ENCODE results near the gene DNAI1. TPM values are rescaled to one million over a fixed set of nuclear protein-coding genes. Genes with fewer than 3 reads are reported as not detected.
A peak's percentile ranks its signal among the peaks of the same experiment; 100 is the strongest.

The DNAI1 gene
- total and polyA plus RNA-seq, 10 of the 15 experiments (the other 5 are each of a cell fraction or from before 2014, with no cell fraction given), result not detected

DNA sequence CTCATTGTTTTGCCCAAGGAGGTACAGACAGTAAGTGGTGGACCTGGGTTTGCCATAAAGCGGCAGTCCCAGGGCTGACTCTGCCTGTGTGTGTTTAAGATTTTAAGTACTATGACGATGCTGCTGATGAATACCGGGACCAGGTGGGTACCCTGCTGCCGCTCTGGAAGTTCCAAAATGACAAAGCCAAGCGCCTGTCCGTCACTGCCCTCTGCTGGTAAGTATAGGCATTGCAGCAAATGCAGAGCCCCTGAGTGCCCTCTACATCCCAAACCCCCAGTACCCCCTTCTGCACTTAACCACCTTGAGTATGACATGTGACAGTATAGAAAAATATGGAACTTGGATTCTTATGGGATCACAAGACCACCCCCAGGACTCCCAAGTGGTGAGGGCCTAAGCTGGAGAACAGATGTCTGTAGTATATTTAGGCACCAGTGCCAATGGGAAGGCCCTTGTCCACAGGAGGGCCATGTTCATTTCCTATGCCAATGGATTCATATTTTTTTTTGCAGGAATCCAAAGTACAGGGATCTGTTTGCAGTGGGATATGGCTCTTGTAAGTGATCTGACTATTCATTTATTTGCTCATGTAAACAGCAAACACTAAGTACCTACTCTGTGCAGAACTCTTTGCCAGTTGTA lies 42.1 kb downstream of the DNAI1 start (continued):
- TF ChIP-seq ZNF592 (IDR thresholded peaks at IDR 0.05), result no peak
- peak; percentile 67; the same call in 1 of the 2 replicates for TF ChIP-seq IRF4 (IDR thresholded peaks at IDR 0.05; ENCODE audit: low read depth, low read length)
- peak; percentile 66; the same call in 1 of the 2 replicates for TF ChIP-seq YY1 (IDR thresholded peaks at IDR 0.05; ENCODE audit: low read depth, low read length)
- TF ChIP-seq CREB1 (IDR thresholded peaks at IDR 0.05; ENCODE audit: low read depth), result 0 out of 2 replicates have a peak, but pooled peaks have one; percentile 21

DNA sequence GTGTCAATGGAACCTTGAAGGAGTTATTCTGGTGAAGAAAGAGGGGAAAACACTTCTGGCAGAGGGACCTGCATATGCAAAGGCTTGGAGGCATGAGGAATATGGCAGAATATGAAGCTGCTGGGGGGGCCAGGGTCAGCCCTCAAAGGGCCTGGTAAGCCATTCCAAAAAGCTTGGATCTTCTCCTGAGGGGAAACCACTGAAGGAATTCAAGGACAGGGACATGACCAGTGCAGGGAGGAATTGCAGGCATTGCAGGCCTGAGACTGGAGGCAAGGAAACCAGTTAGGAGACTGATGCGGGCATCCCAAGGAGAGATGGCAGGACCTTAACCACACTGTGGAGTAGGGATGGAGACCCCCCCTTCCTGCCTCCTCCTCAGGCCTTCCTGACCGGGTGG lies 42.8 kb downstream of the DNAI1 start:
- no TSS peak for BruUV-seq (replicated peaks)
- RAD21 ChIA-PET (ENCODE audit: unreplicated experiment), result interaction anchor here (1.2 kb wide), 1 partner anchor 63 kb away, joined by 3 read pairs; no protein-coding TSS in a partner anchor

More for the DNA sequence above, 42.8 kb downstream of the DNAI1 start:
- Histone ChIP-seq H3K79me2 (ENCODE audit: control insufficient read depth, insufficient read depth, low read length) (no peaks in the 10 kb centered on the region), H3K36me3 (ENCODE audit: control insufficient read depth in 2 of 2, insufficient read depth in 2 of 2, low read length in 1 of 2) (no peaks in the 10 kb centered on the region; a peak in 1 of 4 replicates), H2AFZ (ENCODE audit: control insufficient read depth, low read depth, low read length) (no peak overlapping the region), H3K27ac (ENCODE audit: control insufficient read depth, insufficient read depth) (no peak overlapping the region), H3K4me2 (ENCODE audit: control insufficient read depth, insufficient read depth) (no peak overlapping the region), H3K27me3 (replicated peaks in 1 of 2; ENCODE audit: control insufficient read depth in 2 of 2, insufficient read depth in 2 of 2, low read length in 1 of 2) (peaks cover 7 to 8% of the 10 kb centered on the region in 2 experiments), H3K9me3 (replicated peaks; ENCODE audit: control insufficient read depth, insufficient read depth, low read length) (no peaks in the 10 kb centered on the region), H3K4me3 (no peak overlapping the region), H3K9ac (ENCODE audit: control insufficient read depth, insufficient read depth, low read length) (no peak overlapping the region), H3K4me1 (ENCODE audit: control insufficient read depth, insufficient read depth, low read length) (no peaks in the 10 kb centered on the region), H4K20me1 (ENCODE audit: control insufficient read depth, insufficient read depth) (peaks cover 9% of the 10 kb centered on the region)
- ChIA-PET CTCF (interaction anchor here (0.6 to 3.8 kb wide), 12 partner anchors 11 to 169 kb away, joined by 3 to 38 read pairs (median 4); no protein-coding TSS in a partner anchor), POLR2A (no interaction called here), SMC1A (ENCODE audit: uncharacterized antibody, unreplicated experiment) (interaction anchor here (1.0 to 2.2 kb wide), 3 partner anchors 63 to 168 kb away, joined by 3 to 5 read pairs (median 4); no protein-coding TSS in a partner anchor)
- in situ Hi-C loops (cut with MboI) (no loop called here), intact Hi-C loops (cut with micrococcal nuclease; ENCODE audit: unreplicated experiment) (loop anchor here (2.0 kb wide), 1 partner anchor 99 kb away; no protein-coding TSS in a partner anchor)
- ATAC-seq (no peak), DNase-seq (ENCODE audit: low read depth, low spot score) (no peak), FAIRE-seq (no peak)
- no peak for TF ChIP-seq PAX8 (IDR thresholded peaks at IDR 0.05)
- no peak for TF ChIP-seq MYC (IDR thresholded peaks at IDR 0.05; ENCODE audit: insufficient read depth, insufficient read length, insufficient replicate concordance, low read length, severe bottlenecking)
- TF ChIP-seq BCL11A (IDR thresholded peaks at IDR 0.05; ENCODE audit: low read depth, low read length), result no peak
- TF ChIP-seq POLR2AphosphoS5 (IDR thresholded peaks at IDR 0.05; ENCODE audit: low read length), result no peak
- TF ChIP-seq TCF3 (IDR thresholded peaks at IDR 0.05; ENCODE audit: borderline replicate concordance, insufficient read depth, low read depth, low read length), result no peak
- no peak for TF ChIP-seq CREM (IDR thresholded peaks at IDR 0.05; ENCODE audit: low read depth)
- TF ChIP-seq ZSCAN29 (IDR thresholded peaks at IDR 0.05), result no peak
- no peak for TF ChIP-seq BCL3 (IDR thresholded peaks at IDR 0.05; ENCODE audit: borderline replicate concordance, insufficient read depth, low read depth, low read length, poor library complexity, severe bottlenecking)
- TF ChIP-seq CREB1 (IDR thresholded peaks at IDR 0.05; ENCODE audit: low read depth), result no peak
- WGBS (ENCODE audit: insufficient coverage, insufficient replicate concordance, low lambda C conversion rate, missing lambda C conversion rate), result 28% methylated on average over 2 of the region's 2 CpGs

All from GM12878 (cell line).